GM20431 (cell line): ENCODE measurements around the gene SLC25A11.

ENCODE experiments used
- in situ Hi-C: fragments of 300-500 bp; cut with MseI, MboI; formaldehyde crosslinking; loops from one replicate; pipeline ENCODE4 v1.15.0; 2020; ENCODE audit warnings: low sequenced_read_pairs; ENCODE audit not compliant: unreplicated experiment

The SLC25A11 gene, protein sequence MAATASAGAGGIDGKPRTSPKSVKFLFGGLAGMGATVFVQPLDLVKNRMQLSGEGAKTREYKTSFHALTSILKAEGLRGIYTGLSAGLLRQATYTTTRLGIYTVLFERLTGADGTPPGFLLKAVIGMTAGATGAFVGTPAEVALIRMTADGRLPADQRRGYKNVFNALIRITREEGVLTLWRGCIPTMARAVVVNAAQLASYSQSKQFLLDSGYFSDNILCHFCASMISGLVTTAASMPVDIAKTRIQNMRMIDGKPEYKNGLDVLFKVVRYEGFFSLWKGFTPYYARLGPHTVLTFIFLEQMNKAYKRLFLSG

GRCh38 chr17:4939796-4940554 lies at the start of gene SLC25A11, which contains the start of gene RNF167:
Gene SLC25A11, minus strand, starts transcription at chr17:4940046. Its CDS starts 136 bp downstream, at chr17:4939910.
Gene RNF167, plus strand, starts transcription at chr17:4940268. Its CDS starts 642 bp downstream, at chr17:4940910.
- in situ Hi-C loops: no loop called here

DNA sequence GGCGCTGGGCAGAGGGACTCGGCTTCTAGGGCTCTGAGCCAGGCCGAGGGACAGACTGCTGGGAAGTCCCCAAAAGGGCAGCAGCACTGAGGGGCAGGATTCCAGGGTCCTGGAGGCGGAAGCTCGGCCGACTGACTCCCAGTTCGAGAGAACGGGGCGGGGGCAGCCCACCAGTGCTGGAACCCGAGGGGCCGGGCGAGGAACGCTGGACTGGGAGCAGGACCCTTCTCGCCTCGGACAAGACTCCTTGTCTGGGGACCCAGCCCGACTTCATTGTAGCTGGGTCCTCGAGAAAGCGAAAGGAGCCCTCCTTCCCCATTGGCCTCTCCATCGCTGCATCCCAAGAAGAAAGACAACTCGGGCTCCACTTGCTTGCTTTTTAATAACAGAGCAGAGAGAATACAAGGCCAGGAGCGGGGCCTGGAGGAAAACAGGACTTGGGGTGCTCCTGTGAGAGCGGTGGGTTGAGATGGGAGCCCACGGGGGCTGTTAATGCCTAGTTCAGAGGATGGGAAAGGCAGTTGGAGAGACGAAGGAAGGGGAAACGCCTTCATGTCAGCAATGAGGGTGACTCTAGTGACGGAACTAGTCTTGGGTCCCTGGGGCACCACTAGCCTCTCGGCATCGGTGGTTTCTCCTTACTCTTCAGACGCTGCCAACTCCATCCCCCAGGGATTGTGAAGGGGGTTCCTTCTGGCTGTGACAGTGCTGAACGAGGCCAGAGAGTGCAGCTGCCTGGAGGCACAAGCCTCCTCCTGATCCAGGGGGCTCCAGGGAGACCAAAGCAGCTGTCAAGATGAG lies 48.1 kb upstream of the SLC25A11 start:
- in situ Hi-C loops: no loop called here

DNA sequence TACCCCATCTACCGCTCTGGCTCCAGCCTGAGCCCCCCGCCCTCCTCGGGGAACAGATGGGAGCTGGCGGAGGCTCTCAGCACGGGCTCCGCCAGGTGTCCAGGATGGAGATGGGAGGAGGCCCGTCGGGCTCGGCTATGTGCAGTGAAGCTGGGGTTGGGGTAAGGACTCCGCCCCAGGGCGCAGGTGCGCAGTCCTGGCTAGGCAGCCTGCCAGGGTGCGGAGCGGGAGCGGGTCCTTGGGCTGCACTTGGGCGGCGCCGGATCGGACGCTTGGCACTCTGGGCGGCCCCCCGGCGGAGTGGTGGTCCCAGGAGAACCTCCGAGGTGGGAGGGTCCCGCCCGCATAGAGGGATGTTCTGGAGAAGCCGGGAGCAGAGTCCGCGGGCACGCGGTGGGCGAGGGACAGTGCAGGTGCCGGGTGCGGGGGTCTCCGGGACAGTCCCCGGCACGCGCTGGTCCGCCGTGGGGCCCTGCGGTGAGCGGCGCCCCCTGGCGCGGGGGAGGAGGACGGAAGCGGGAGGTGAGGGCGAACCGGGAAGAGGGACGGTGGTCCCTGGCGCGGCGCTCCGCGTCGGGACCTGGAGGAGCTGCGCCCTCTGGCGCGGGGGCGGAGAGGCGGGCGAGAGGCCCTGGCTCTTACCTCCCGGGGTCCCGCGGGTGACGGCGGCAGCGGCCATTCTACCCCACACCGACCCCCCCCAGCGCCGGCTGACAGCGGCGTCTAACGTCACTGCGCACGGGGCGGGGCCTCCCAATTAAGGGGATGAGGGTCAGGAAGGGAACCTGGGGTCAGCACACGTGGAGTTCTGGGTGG lies 47.3 kb upstream of the SLC25A11 start, which contains the start of gene CAMTA2:
Gene CAMTA2 (minus strand): TSS at position 725 of the 816 bp plus-strand sequence. CDS start 1,453 bp downstream, outside the sequence.
- in situ Hi-C loops: no loop called here

GRCh38 chr17:4986403-4986802 lies 46.6 kb upstream of the SLC25A11 start:
- in situ Hi-C loops: no loop called here

GRCh38 chr17:4982305-4982704 lies 42.5 kb upstream of the SLC25A11 start:
- in situ Hi-C loops: no loop called here

- in situ Hi-C loops: no loop called here
These were observed 40.9 kb upstream of the SLC25A11 start for GRCh38 chr17:4980644-4981216.

DNA sequence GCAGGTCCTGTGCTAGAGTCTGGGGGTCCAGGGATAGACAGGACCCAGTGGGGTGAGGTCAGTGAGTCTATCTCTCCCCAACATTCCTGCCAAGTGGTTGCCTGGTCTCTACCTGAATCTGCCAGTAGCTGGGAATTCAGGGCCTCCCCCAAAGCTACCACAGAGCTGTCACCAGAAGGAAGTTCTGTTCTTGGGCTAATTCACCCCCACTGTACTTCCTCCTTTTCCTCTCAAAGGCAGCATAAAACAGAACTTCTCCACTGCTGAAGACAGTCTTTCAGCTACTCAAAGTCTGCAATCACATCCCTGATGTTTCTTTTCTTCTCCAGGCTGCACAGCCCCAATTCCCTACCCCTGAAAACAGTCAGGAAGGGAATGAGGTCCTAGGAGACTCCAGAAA lies 38.9 kb upstream of the SLC25A11 start:
- in situ Hi-C loops: no loop called here

DNA sequence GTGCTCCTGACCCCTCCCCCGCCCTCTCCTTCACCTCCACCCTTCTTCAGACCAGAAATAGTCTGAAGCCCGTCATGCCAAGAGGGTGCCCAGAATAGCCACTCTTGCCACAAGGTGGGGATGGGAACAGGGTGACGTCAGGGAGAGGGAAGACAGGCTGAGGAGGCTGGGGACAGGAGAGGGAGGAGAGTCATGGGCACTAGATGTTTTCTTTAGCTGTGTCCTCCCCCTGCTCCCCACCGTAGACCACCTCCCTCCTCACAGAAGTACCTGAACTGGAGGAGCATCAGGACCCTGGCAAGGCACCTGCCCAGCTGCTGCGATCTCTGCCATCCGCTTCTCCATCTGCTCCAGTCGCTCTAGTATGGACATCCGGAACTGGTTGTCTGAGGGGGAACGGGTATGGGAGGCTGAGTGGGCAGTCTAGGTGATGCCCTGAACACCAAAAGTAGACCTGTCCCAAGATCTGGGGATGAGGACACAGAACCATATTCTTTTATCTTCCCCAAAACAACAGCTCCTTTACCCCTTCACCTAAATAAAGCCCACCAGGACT lies 34.3 kb upstream of the SLC25A11 start:
- in situ Hi-C loops: no loop called here

GRCh38 chr17:4973256-4974114 lies 33.6 kb upstream of the SLC25A11 start:
- in situ Hi-C loops: no loop called here

GRCh38 chr17:4972752-4973151 lies 32.9 kb upstream of the SLC25A11 start:
- in situ Hi-C loops: no loop called here

GRCh38 chr17:4972322-4972721 lies 32.5 kb upstream of the SLC25A11 start:
- in situ Hi-C loops: no loop called here

DNA sequence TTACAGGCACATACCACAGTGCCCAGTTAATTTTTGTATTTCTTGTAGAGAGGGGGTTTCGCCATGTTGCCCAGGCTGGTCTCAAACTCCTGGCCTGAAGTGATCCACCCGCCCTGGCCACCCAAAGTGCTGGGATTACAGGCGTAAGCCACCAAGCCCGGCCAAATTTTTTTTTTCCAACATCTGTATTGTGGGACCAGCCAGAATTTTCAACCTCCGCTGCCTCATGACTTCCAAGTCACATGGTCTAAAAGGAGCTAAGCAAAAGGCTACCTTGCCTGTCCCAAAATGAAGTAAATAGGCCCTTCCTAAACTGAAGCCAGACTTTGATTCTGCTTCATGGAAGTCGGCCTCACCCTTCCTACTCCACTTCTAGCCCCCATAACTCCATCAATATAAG lies 32.0 kb upstream of the SLC25A11 start:
- in situ Hi-C loops: no loop called here

GRCh38 chr17:4970273-4970672 lies 30.4 kb upstream of the SLC25A11 start:
- in situ Hi-C loops: no loop called here

DNA sequence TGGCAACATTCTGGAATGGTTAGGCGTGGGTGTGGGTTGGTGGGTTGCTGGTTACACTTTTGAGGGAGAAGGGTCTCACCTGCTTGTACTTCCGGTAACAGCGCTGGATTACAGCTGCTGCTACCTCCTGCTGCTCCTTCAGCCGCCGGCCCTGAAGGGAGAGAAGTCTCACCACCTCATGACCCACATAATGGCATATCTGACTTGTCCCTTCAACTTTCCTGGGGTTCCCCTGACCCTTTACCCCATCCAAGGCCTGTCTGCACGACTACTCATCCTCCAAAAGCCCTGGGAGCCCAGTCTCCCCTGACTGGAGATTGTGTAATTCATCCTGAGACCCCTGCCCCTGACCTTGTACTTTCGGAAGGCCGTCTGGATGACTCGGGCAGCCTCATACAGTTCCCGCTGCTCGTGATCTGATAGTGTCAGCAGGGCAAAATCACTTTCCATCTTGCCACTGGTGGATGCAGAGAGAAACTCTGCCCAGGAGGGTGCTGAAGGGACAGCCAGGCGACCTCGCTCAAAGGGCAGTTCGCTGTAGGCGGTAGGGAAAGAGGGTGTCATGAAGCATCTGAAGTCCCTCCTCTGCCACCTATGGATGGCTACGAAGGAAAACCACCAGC lies 29.8 kb upstream of the SLC25A11 start:
- in situ Hi-C loops: no loop called here

DNA sequence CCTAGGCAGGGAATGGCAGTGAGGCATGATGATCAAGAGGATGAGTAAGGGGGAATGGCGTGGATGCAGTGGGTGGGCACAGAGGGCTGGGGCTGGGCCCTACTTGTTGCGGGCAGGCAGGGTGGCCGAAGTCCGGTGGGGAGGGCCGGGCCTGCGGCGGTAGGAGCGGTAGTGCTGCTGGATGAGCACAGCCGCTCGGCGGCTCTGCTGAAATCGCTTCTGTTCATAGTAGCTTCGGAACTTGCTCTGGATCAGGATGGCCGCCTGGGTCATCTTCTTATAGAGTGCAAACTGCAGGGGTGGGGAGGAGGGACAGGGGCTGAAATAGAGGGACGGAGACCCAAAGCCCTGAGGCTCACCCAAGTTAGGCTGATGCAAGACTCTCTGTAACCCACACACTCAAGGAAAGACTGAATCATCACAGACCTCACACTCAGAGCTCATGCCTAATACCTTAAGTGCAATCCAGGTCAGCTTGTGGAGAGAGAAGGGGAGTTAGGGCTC lies 29.3 kb upstream of the SLC25A11 start:
- in situ Hi-C loops: no loop called here

- in situ Hi-C loops: no loop called here
These were observed 28.7 kb upstream of the SLC25A11 start for GRCh38 chr17:4968486-4969046.
